DMS 273 treated with DMSO at 0.1 percent for 48 hours (cell line): ENCODE data around the gene SYNM.

ENCODE experiments used
- DNase-seq: peaks from one replicate; lab custom pipeline; 2025; lab: John Stamatoyannopoulos, UW

Gene SYNM

GRCh38 chr15:99169769-99170311 lies 65.0 kb downstream of the SYNM start:
- DNase-seq, result no peak

DNA sequence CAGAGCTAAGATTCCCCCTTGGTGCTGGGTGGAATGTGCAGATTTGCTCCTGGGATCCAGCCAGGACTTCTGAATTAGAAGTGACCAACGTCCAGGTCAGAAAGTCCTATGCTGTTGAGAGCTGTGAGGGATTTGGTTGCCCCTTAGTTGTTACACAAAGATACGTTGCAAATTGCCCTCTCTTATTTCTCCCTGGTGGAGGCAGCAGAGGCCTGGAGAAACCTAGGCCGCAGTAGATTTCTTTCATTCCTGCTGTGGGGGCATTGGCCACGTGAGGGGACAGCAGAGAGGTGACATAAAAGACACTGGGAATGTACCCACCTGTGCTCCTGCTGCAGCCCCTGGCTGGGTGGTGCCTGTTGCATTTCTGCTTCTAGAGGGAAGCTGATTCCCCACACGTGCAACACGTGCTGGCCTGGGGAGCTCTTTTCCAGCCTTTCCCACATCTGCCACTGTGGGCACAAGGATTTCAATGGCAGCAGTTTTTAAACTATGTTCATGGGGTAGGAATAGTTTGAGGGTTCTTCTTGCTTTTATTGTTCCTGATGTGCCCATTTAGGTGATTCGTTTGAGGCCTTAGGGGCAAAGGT lies 65.7 kb downstream of the SYNM start:
- no peak for DNase-seq

DNA sequence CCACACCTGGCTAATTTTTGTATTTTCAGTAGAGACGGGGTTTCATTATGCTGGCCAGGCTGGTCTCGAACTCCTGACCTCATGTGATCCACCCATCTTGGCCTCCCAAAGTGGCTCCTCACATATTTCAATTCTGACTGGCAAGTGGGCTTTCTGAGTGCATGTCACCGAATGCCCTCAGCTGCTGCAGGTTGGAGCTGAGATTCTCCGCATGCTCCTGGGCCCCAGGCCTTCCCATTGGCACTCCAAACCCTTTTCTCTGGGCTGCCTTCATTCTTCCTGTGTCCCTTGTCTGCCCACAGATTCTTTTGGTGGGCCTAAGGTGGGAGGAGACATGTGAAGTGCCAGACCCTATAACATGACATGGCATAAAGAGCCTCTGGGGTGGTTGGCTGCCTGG lies 67.3 kb downstream of the SYNM start:
- no peak for DNase-seq

DNA sequence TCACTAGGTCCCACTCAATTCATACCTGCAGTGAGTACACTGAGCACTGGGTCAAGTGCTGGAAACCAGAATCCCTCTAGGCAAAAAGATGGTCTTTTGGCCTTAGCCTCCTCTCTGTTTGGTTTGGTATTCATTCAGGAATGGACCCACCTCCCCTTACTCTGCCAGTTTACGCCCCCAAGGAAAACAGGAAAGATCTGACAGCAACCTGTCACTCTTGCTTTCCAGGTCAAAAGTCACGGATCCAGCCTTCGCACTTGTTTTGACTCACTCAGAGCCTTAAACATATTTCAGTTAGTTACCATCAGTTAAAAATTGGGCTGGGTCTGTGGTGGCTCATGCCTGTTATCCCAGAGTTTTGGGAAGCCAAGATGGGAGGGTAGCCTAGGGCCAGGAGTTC lies 68.1 kb downstream of the SYNM start:
- no peak for DNase-seq

DNA sequence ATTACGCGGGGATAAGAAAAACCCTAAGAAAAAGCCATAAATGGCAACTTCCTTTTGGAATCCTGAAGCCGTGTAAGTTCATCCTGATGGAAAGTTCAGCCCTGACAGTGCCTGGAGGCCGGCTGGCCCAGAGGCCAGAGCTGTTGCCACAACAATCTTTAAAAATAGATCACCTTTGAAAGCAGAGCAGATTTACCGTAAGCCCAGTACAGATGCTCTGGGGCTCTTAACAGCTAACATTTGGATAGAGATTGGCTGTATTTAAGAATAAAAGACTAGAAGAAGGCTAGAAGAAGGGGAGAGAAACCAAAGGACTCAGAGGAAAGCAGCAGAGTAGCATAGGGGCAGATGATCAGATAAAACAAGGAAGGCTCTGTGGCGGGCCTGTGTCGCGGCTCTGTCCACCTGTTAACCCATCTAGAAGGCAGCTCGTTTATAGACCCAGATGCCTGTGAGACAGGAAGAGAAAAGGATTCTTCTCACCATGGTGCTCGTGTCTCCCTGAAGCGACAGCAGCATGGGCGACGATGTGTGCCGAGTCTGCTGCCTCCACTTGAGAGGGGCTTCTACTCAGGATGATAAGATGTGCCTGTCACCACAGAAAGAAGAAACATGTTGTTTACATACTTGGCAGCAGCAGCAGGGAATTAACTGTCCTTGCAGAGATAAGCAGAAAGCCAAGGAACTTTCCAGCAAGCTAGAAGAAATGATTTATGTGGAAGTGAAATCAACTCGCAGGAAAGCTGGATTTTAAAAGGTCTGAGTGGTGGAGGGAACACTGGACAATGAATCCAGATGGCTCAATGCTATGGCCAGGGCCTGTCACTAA lies 69.9 kb downstream of the SYNM start:
- no peak for DNase-seq

DNA sequence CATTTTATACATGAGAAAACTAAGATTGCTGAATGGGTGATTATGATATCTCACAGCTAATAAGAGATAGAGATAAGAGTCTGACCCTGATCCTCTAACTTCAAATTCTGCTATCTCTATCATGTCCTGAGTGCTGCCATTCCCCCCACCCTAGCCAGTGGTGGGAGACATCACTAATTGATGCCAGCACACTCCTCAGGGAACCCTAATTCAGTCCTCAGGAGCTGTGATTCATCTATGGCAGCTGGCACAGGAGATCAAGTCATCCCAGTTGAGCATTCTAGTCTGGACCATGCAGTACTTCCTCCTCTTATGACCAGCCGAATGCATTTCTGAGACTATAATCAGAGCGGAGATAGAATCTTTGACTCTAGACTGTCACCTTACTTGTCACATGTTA lies 71.9 kb downstream of the SYNM start:
- DNase-seq, result no peak

DNA sequence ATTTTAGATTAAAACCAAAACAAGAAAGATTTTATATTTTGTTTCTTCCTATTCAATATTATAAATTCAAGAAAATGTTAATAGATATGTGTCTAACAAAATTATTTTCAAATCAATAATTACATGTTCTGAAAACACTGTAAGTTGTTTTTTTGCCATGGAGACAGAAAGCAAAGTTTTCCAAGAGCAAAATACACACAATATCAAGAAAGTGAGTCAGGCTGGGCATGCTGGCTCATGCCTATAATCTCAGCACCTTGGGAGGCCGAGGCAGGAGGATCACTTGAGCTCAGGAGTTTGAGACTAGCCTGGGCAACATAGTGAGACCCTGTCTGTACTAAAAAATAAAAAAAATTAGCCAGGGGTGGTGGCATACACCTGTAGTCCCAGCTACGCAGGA lies 72.8 kb downstream of the SYNM start:
- DNase-seq, result no peak

DNA sequence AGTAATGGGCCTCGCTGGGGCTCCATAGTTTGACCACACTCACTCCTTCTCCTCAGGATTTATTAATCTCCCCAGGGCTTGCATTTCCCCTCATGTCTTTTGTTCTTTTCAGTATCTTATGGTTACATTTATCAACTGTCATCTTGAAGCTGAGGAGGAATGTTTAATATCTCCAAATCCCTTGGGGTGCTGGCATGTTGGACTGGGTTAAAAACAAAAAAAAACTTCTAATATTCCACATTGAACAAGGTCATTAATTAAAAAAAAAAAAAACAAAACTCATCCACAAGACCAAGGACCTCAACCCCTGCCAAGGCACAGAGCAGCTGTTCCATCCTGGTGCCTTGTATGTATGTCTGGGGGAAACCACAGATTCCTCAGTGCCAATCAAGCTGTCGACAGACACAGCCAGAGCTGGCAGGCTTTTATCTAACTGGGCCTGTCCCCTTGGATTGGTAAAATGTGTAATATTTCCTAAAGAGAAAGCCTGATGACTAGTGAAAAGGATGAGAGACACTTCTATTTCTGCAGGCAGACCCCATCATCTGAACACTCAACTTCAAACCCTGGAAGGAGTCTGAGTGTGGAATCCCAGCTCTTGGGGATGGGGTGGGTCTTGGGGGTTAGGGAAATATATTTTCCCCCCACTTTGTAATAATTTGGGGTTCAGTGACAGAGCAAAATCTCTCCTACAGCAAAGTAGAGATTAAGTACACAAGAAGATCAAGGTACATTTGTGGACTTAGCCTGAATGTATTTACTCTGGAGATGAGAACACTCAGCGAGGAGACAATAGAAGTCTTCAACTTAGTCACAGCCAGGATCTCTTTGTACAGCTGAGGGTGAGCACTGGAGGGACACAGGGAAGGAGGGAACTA lies 75.4 kb downstream of the SYNM start:
- DNase-seq, result no peak

GRCh38 chr15:99180964-99181306 lies 76.1 kb downstream of the SYNM start:
- no peak for DNase-seq

GRCh38 chr15:99181545-99181971 lies 76.7 kb downstream of the SYNM start:
- DNase-seq, result no peak

DNA sequence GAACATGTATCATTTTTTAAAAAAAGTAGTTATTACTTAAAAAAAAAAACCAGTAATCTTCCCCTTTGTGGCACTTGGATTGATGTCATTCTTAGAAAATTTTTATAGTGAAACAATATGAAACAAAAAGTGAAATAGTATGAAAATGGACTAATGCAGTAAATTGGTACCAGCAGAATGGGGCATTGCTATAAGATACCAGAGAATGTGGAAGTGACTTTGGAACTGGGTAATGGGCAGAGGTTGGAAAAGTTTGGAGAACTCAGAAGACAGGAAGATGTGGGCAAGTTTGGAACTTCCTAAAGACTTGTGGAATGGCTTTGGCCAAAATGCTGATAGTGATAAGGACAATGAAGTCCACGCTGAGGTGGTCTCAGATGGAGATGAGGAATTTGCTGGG lies 77.9 kb downstream of the SYNM start:
- DNase-seq, result no peak
